ENCODE data around the gene NUP85.

DNA sequence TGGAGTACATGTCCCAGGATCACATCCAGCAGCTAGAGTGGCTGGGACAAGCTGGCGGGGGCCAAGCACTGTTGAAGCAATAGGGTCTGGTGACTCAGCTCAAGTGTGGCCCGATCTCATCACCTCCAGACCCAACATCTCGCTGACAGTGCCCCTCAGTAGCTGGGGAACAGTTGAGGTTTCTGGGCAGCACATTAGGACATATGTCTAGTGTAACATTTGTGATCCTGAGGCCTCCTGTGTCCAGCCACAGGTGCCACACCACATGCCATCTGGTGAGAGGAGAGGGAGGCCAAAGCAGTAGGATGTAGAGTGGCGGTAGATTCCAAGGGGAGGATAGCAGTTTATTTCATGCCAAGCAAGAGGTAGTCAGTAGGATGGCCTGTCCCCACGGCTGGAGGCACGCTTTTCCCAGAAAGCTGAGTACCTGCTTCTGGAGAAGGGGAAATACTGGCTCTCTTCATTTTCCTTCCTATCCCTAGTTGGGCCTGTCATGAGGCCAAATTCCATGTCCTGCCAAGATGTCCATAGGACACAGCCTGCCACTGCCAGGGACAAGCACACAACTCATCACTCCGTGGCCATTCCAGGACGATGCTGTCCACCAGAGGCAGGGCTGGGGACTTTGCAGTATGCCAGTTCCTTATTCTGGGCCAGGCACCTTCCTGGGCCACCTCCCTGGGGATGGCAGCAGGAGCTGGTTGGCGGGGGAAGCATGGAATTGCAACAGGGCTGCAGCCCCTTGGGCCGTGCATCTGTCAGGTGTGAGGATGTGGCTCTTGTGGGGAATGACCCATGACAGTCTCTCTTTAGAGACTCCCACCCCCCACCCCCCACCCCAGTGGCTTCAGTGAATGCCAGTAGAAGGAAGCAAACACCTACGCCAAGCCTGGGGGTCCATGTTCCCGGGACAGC is 31.9 kb downstream of the NUP85 start:
- TF ChIP-seq TSHZ2 (CRISPR knock-in tag; IDR thresholded peaks at IDR 0.05) (no peak), ZNF70 (CRISPR knock-in tag; IDR thresholded peaks at IDR 0.05) (no peak), ZNF8 (CRISPR knock-in tag; IDR thresholded peaks at IDR 0.05) (no peak), ARNTL (CRISPR knock-in tag; IDR thresholded peaks at IDR 0.05; ENCODE audit: borderline replicate concordance, low read depth) (no peak), RARB (CRISPR knock-in tag; IDR thresholded peaks at IDR 0.05) (no peak)
- TF ChIP-seq, protein P1, sequence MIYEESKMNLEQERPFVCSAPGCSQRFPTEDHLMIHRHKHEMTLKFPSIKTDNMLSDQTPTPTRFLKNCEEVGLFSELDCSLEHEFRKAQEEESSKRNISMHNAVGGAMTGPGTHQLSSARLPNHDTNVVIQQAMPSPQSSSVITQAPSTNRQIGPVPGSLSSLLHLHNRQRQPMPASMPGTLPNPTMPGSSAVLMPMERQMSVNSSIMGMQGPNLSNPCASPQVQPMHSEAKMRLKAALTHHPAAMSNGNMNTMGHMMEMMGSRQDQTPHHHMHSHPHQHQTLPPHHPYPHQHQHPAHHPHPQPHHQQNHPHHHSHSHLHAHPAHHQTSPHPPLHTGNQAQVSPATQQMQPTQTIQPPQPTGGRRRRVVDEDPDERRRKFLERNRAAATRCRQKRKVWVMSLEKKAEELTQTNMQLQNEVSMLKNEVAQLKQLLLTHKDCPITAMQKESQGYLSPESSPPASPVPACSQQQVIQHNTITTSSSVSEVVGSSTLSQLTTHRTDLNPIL (CRISPR knock-in tag; IDR thresholded peaks at IDR 0.05; ENCODE audit: low read depth), result no peak
